ENCODE data around the gene TEKTIP1. TPM values are rescaled to one million over a fixed set of nuclear protein-coding genes. Genes with fewer than 3 reads are reported as not detected.
A peak's percentile ranks its signal among the peaks of the same experiment; 100 is the strongest.

TEKTIP1 gene
- polyA plus RNA-seq, 1 donor from 2014 or later = not detected

DNA sequence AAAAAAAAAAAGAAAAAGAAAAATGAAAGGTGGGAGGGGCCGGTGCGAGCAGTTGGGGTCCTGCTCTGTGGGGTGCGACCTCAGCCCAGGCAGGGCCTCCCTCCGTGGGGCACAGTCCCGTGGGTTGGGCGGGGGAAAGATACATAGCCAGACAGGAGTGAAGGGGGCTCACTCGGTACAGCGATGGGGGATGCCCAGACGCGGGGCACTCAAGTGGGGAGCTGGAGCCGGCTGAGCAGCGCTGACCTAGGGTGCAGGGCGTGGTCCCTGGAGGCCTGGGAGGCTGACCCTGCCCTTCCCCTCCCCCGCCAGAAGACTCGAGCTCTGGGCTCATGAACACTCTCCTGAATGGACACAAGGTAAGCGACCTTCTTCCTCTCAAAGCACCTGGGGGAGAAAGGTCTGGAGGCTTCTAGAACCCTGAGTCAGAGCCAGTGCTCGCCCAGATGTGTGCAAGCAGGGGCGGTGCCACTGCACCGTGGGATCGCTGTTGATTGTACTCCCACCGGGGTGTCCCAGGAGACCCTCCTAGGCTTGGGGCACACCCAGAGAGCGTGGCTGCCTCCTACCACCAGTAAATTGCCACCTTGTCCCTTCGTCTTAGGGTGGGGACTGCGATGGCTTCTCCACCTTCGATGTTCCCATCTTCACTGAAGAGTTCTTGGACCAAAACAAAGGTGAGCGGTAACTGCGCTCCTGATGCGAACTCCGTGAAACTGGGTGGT lies 37.1 kb downstream of the TEKTIP1 start:
- no peaks in the 10 kb centered on the region for H3K36me3 ChIP-seq (ENCODE audit: insufficient read depth, low read length)
- H3K9me2 ChIP-seq (ENCODE audit: insufficient read depth, low read length) = no peaks in the 10 kb centered on the region
- TF ChIP-seq RAD21 (conservative IDR thresholded peaks at IDR 0.05) (no peak), CTCF (IDR thresholded peaks at IDR 0.05; ENCODE audit: poor library complexity, severe bottlenecking) (no peak), MXI1 (conservative IDR thresholded peaks at IDR 0.05; ENCODE audit: poor library complexity, severe bottlenecking) (no peak), REST (IDR thresholded peaks at IDR 0.05; ENCODE audit: borderline replicate concordance) (no peak), EP300 (conservative IDR thresholded peaks at IDR 0.05; ENCODE audit: poor library complexity, severe bottlenecking) (no peak), EZH2 (IDR thresholded peaks at IDR 0.05; ENCODE audit: borderline replicate concordance, insufficient read depth, low read length, poor library complexity, severe bottlenecking) (no peak), TAF1 (IDR thresholded peaks at IDR 0.05; ENCODE audit: low read depth) (no peak), POLR2AphosphoS5 (IDR thresholded peaks at IDR 0.05) (no peak), SMC3 (conservative IDR thresholded peaks at IDR 0.05; ENCODE audit: poor library complexity) (no peak)
- peak overlapping the region; percentile 66 for H3K4me3 ChIP-seq (ENCODE audit: low read length)
- peak overlapping the region; percentile 30 for H3K4me2 ChIP-seq (ENCODE audit: low read length)
- H3K27ac ChIP-seq (ENCODE audit: low read length) = no peak overlapping the region
- H3K9me3 ChIP-seq (ENCODE audit: low read length) = no peaks in the 10 kb centered on the region
- no peaks in the 10 kb centered on the region for H3K27me3 ChIP-seq (ENCODE audit: insufficient read depth, low read depth, low read length)
- no peaks in the 10 kb centered on the region for H4K20me1 ChIP-seq (ENCODE audit: insufficient read depth)
- no peak overlapping the region for H2AFZ ChIP-seq (ENCODE audit: low read depth, low read length)
- peak overlapping the region; percentile 45 for H3K9ac ChIP-seq (ENCODE audit: low read length)
- no peaks in the 10 kb centered on the region for H3F3A ChIP-seq (ENCODE audit: insufficient read depth, low read length, poor library complexity, severe bottlenecking)
- no peaks in the 10 kb centered on the region for H3K79me2 ChIP-seq (replicated peaks; ENCODE audit: insufficient read depth, low read length)

DNA sequence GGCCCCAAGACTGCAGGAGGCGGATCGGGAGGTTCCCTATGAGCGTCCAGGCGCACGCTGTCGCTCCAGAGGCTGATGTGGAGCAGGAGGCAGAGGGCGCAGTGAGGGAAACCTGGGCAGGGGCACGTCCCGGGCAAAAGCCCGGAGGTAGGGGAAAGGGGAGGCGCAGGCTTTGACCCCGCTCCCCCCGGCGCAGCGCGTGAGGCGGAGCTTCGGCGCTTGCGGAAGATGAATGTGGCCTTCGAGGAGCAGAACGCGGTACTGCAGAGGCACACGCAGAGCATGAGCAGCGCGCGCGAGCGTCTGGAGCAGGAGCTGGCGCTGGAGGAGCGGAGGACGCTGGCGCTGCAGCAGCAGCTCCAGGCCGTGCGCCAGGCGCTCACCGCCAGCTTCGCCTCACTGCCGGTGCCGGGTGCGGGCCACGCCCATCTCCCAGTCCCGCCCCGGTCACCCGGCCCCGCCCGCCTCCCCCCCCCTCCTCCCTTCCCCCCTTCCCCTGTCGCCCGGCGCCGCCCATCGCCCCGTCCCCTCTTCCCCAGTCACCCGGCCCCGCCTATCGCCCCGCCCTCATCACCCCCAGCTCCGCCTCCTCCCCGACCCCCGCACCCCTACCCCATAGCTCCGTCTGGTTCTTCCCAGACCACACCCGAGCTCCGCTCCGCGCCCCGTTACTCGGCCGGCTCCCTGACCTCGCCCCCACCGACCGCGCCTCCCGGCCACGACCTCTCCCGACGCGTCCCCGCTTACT lies 37.9 kb downstream of the TEKTIP1 start:
- H3K9me3 ChIP-seq (ENCODE audit: low read length) = no peaks in the 10 kb centered on the region
- no peaks in the 10 kb centered on the region for H3K36me3 ChIP-seq (ENCODE audit: insufficient read depth, low read length)
- H3F3A ChIP-seq (ENCODE audit: insufficient read depth, low read length, poor library complexity, severe bottlenecking) = no peaks in the 10 kb centered on the region
- no peaks in the 10 kb centered on the region for H3K79me2 ChIP-seq (replicated peaks; ENCODE audit: insufficient read depth, low read length)
- no peak for TF ChIP-seq EZH2 (IDR thresholded peaks at IDR 0.05; ENCODE audit: borderline replicate concordance, insufficient read depth, low read length, poor library complexity, severe bottlenecking)
- TF ChIP-seq MXI1 (conservative IDR thresholded peaks at IDR 0.05; ENCODE audit: poor library complexity, severe bottlenecking) = no peak
- no peak for TF ChIP-seq REST (IDR thresholded peaks at IDR 0.05; ENCODE audit: borderline replicate concordance)
- TF ChIP-seq SMC3 (conservative IDR thresholded peaks at IDR 0.05; ENCODE audit: poor library complexity) = no peak
- TF ChIP-seq EP300 (conservative IDR thresholded peaks at IDR 0.05; ENCODE audit: poor library complexity, severe bottlenecking) = no peak
- peak; percentile 13 for TF ChIP-seq CTCF (IDR thresholded peaks at IDR 0.05; ENCODE audit: poor library complexity, severe bottlenecking)
- peak; percentile 14 for TF ChIP-seq RAD21 (conservative IDR thresholded peaks at IDR 0.05)
- H2AFZ ChIP-seq (ENCODE audit: low read depth, low read length) = no peak overlapping the region
- H3K9ac ChIP-seq (ENCODE audit: low read length) = peak overlapping the region; percentile 45
- H3K9me2 ChIP-seq (ENCODE audit: insufficient read depth, low read length) = no peaks in the 10 kb centered on the region
- H3K27me3 ChIP-seq (ENCODE audit: insufficient read depth, low read depth, low read length) = no peaks in the 10 kb centered on the region
- H3K4me3 ChIP-seq (ENCODE audit: low read length) = peak overlapping the region; percentile 66
- peak overlapping the region; percentile 30 for H3K4me2 ChIP-seq (ENCODE audit: low read length)
- H3K27ac ChIP-seq (ENCODE audit: low read length) = no peak overlapping the region
- no peaks in the 10 kb centered on the region for H4K20me1 ChIP-seq (ENCODE audit: insufficient read depth)

Measured in neural cell (in vitro differentiated cells).